Measurements from ENCODE around the gene PLA2G2C. TPM values are rescaled to one million over a fixed set of nuclear protein-coding genes. Genes with fewer than 3 reads are reported as not detected.

PLA2G2C gene
- total RNA-seq, 2 experiments from 2014 or later, result not detected

GRCh38 chr1:20119347-20119746 lies 67.0 kb downstream of the PLA2G2C start, which contains the start of gene PLA2G2D:
PLA2G2D (minus strand) TSS chr1:20119536; CDS start chr1:20119498, 38 bp downstream.
- POLR2A ChIA-PET, result no interaction called here
- H3K4me1 Mint-ChIP-seq (ENCODE audit: low read depth), result no peaks in the 10 kb centered on the region
- ATAC-seq, result no peak
- no peaks in the 10 kb centered on the region for H3K9me3 Mint-ChIP-seq (ENCODE audit: insufficient read depth)
- H3K27ac Mint-ChIP-seq, result no peak within 1 kb of the TSS
- no peak for DNase-seq
- H3K4me3 Mint-ChIP-seq, result no peak within 1 kb of the TSS
- no peaks in the 10 kb centered on the region for H3K36me3 Mint-ChIP-seq (ENCODE audit: low read depth)
- H3K27me3 Mint-ChIP-seq (ENCODE audit: low read depth), result peaks cover 11% of the 10 kb centered on the region
- CTCF ChIA-PET, result no interaction called here

GRCh38 chr1:20117236-20117635 lies 69.1 kb downstream of the PLA2G2C start:
- H3K9me3 Mint-ChIP-seq (ENCODE audit: insufficient read depth), result no peaks in the 10 kb centered on the region
- H3K4me3 Mint-ChIP-seq, result no peak overlapping the region
- no peak overlapping the region for H3K27ac Mint-ChIP-seq
- no peaks in the 10 kb centered on the region for H3K4me1 Mint-ChIP-seq (ENCODE audit: low read depth)
- CTCF ChIA-PET, result no interaction called here
- H3K27me3 Mint-ChIP-seq (ENCODE audit: low read depth), result peaks cover 11% of the 10 kb centered on the region
- POLR2A ChIA-PET, result no interaction called here
- H3K36me3 Mint-ChIP-seq (ENCODE audit: low read depth), result no peaks in the 10 kb centered on the region
- no peak for DNase-seq
- ATAC-seq, result no peak

DNA sequence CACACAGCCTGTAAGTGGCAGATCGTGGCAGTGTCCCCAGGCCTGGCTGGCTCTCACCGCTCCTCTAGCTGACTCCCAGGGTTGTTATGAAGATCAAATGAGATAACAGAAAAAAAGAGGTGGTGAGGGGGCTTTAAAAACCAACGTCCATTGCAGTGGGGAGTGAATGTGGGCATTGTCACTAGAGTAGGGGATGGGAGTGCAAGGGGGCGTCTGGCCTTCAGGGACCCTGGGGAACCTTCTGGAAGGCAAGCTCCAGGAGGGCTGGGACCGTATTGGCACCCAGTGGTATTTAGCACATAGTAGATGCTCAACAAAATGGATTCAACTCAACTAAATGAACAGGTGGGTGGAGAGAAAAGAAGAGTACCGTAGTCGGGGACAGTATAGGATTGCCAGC lies 70.4 kb downstream of the PLA2G2C start:
- Mint-ChIP-seq H3K27ac (no peak overlapping the region), H3K4me1 (ENCODE audit: low read depth) (no peaks in the 10 kb centered on the region), H3K36me3 (ENCODE audit: low read depth) (no peaks in the 10 kb centered on the region), H3K27me3 (ENCODE audit: low read depth) (peaks cover 3% of the 10 kb centered on the region), H3K4me3 (no peak overlapping the region), H3K9me3 (ENCODE audit: insufficient read depth) (no peaks in the 10 kb centered on the region)
- POLR2A ChIA-PET, result no interaction called here
- no peak for DNase-seq
- ATAC-seq, result no peak
- CTCF ChIA-PET, result no interaction called here

- no peaks in the 10 kb centered on the region for H3K36me3 Mint-ChIP-seq (ENCODE audit: low read depth)
- no peaks in the 10 kb centered on the region for H3K9me3 Mint-ChIP-seq (ENCODE audit: insufficient read depth)
- H3K4me1 Mint-ChIP-seq (ENCODE audit: low read depth), result no peaks in the 10 kb centered on the region
- CTCF ChIA-PET, result no interaction called here
- H3K27ac Mint-ChIP-seq, result no peak overlapping the region
- H3K27me3 Mint-ChIP-seq (ENCODE audit: low read depth), result peaks cover 3% of the 10 kb centered on the region
- DNase-seq, result no peak
- no peak overlapping the region for H3K4me3 Mint-ChIP-seq
- ATAC-seq, result no peak
- POLR2A ChIA-PET, result no interaction called here
Observed at GRCh38 chr1:20115479-20115878, 70.8 kb downstream of the PLA2G2C start.

DNA sequence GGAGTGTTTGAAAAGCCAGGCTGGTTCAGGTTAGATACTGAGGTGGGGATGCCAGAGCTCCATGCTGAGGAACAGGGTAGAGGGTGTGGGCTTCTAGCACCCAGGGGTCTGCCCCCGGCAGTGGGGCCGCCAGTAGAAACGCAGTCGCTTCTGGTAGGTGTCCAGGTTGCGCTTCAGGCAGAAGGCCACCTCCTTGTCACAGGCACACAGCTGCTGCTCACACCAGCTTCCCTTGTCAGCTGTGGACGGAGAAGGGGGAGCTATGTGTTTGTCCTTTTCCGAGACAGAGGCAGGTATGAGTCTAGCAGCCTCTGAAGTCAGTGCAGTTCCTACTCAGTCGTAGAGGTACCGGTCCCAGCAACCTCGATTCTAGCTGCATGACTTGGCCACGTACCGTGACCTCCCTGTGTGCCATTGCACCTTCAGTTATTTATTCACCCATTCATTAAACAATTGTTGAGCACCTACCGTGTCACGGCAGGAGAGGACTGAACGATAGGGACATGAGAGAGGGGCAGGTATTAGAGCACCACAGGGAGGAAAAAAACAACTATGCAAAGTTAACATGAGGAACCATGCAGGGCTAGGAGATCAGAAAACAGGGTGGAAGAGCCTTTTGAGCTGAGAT lies 72.2 kb downstream of the PLA2G2C start:
- no peak overlapping the region for H3K4me3 Mint-ChIP-seq
- no peaks in the 10 kb centered on the region for H3K9me3 Mint-ChIP-seq (ENCODE audit: insufficient read depth)
- POLR2A ChIA-PET, result no interaction called here
- H3K27ac Mint-ChIP-seq, result no peak overlapping the region
- no peaks in the 10 kb centered on the region for H3K4me1 Mint-ChIP-seq (ENCODE audit: low read depth)
- CTCF ChIA-PET, result no interaction called here
- no peak for DNase-seq
- no peak for ATAC-seq
- no peaks in the 10 kb centered on the region for H3K27me3 Mint-ChIP-seq (ENCODE audit: low read depth)
- no peaks in the 10 kb centered on the region for H3K36me3 Mint-ChIP-seq (ENCODE audit: low read depth)

Other genes with a start within 250 kb of the PLA2G2C start
- gene PLA2G2A, start 206.9 kb downstream of the PLA2G2C start, total RNA-seq, result not detected
- gene PLA2G5, start 116.3 kb downstream of the PLA2G2C start, total RNA-seq, result not detected
- gene PLA2G2D, start 67.0 kb downstream of the PLA2G2C start, total RNA-seq, result not detected
- gene PLA2G2F, start 47.2 kb downstream of the PLA2G2C start, total RNA-seq, result not detected
- gene UBXN10, start 422 bp downstream of the PLA2G2C start, total RNA-seq, result under 1 TPM; 0.21 to 0.29 TPM
- not detected for gene VWA5B1, start 104.4 kb upstream of the PLA2G2C start, total RNA-seq

Data from activated CD8-positive, alpha-beta T cell treated with anti-CD3 and anti-CD28 coated beads, Interleukin-2, amount 10 ng/mL, durations not matched to agents 7 days and 5 days (primary cell).